HL-60 (cell line): ENCODE measurements around the gene XPNPEP2.

Experiments used
- DNase-seq, 2 experiments: peaks; one replicate each; pipeline ENCODE4 v3.0.0-alpha.2; 2010 to 2020; ENCODE audit warnings: low read depth in 1 of 2, low spot score in 1 of 2
- H3K27ac ChIP-seq: fragments of 250-450 bp; sonication (Bioruptor Pico); replicated peaks from 2 replicates; pipeline ENCODE4 v1.5.1; 2020; ENCODE audit warnings: mild to moderate bottlenecking, moderate library complexity
- H3K27me3 ChIP-seq: fragments of 250-450 bp; sonication (Bioruptor Pico); 2 replicates; pipeline ENCODE4 v1.5.1; 2021; ENCODE audit warnings: mild to moderate bottlenecking, moderate library complexity; ENCODE audit not compliant: insufficient read depth, poor library complexity, severe bottlenecking
- H3K4me3 ChIP-seq: replicated peaks from 2 replicates; pipeline ENCODE4 v1.5.1; 2011; ENCODE audit warnings: mild to moderate bottlenecking, control low read depth, low read length; ENCODE audit not compliant: insufficient read depth
- GABPA ChIP-seq: IDR thresholded peaks from 2 replicates; pipeline ENCODE4 v1.6.1; 2012; ENCODE audit warnings: low read depth
- POLR2AphosphoS5 ChIP-seq: IDR thresholded peaks from 2 replicates; pipeline ENCODE4 v1.6.1; 2012; ENCODE audit warnings: low read depth
- REST ChIP-seq: IDR thresholded peaks from 2 replicates; pipeline ENCODE4 v1.6.1; 2012; ENCODE audit warnings: low read depth; ENCODE audit not compliant: insufficient replicate concordance
- SPI1 ChIP-seq: IDR thresholded peaks from 2 replicates; pipeline ENCODE4 v1.6.1; 2012; ENCODE audit warnings: low read depth, mild to moderate bottlenecking, borderline replicate concordance
- TF ChIP-seq, protein P1 (sequence below): IDR thresholded peaks from one replicate; pipeline ENCODE4 v1.5.1; 2011; ENCODE audit warnings: low read length, control low read depth, inconsistent platforms; ENCODE audit not compliant: insufficient read depth

XPNPEP2 gene

DNA sequence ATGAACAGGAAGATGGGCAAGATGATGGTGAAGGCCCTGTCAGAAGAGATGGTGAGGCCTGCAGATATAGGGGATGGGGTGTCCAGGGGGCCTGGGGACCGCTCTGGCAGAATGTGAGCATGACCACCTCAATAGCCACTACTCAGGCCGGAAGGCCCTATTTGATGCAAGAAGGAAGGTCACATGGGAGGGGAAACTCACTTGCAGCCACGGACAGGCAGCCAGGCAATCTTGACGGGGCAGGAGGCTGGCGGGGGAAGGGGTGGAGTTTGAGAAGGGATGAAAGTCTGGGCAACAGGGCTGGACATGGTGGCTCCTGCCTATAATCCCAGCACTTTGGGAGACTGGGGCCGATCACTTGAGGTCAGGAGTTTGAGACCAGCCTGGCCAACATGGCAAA, 49.7 kb downstream of the XPNPEP2 start:
- no peak for DNase-seq
- no peaks in the 10 kb centered on the region for H3K27me3 ChIP-seq
- TF ChIP-seq GABPA (no peak), SPI1 (no peak), POLR2AphosphoS5 (no peak), REST (no peak)
- TF ChIP-seq, protein P1, sequence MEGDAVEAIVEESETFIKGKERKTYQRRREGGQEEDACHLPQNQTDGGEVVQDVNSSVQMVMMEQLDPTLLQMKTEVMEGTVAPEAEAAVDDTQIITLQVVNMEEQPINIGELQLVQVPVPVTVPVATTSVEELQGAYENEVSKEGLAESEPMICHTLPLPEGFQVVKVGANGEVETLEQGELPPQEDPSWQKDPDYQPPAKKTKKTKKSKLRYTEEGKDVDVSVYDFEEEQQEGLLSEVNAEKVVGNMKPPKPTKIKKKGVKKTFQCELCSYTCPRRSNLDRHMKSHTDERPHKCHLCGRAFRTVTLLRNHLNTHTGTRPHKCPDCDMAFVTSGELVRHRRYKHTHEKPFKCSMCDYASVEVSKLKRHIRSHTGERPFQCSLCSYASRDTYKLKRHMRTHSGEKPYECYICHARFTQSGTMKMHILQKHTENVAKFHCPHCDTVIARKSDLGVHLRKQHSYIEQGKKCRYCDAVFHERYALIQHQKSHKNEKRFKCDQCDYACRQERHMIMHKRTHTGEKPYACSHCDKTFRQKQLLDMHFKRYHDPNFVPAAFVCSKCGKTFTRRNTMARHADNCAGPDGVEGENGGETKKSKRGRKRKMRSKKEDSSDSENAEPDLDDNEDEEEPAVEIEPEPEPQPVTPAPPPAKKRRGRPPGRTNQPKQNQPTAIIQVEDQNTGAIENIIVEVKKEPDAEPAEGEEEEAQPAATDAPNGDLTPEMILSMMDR: no peak
- no peak overlapping the region for H3K4me3 ChIP-seq
- no peak overlapping the region for H3K27ac ChIP-seq

- Histone ChIP-seq H3K4me3 (no peak overlapping the region), H3K27ac (no peak overlapping the region), H3K27me3 (no peaks in the 10 kb centered on the region)
- TF ChIP-seq POLR2AphosphoS5 (no peak), GABPA (no peak)
- no peak for DNase-seq
Observed at GRCh38 chrX:129790146-129790545, 51.4 kb downstream of the XPNPEP2 start.

DNA sequence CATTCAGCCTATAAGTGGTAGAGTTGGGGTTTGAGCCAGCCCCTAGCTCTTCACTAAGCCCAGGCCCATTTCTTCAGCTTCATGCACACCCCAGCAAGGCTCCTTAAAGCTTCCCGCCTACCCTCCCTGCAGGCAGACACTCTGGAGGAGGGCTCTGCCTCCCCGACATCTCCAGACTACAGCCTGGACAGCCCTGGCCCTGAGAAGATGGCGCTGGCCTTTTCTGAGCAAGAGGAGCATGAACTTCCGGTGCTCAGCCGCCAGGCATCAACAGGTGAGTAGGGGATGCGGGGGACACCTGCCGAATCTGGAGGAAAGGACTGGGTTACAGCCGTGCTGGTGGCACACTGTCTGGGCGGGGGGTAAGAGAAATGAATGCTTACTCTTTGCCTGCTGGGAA, 52.0 kb downstream of the XPNPEP2 start:
- H3K27me3 ChIP-seq: no peaks in the 10 kb centered on the region
- TF ChIP-seq REST (no peak), SPI1 (no peak), GABPA (no peak), POLR2AphosphoS5 (no peak)
- TF ChIP-seq, protein P1: no peak

DNA sequence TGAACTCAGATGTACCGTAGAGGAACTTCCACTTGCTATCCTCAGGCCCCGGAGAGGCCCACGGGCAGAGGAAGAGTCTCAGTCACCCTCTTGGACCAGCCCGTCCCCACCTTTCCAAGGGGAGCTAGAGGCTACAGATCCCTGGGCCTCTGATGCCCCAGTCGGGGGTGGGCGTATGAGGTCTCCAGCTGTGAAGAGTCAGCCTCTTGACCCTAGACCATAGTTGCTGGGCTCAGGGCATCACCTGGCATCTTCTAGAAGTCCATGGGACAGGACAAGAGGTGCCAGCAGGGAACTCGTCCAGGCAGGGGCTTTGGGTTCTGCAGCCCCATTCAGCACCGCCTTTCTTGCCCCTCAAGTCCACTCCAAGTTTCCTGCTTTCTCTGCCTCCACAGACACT, 52.6 kb downstream of the XPNPEP2 start:
- DNase-seq: no peak
- Histone ChIP-seq H3K4me3 (no peak overlapping the region), H3K27ac (no peak overlapping the region), H3K27me3 (no peaks in the 10 kb centered on the region)
- TF ChIP-seq REST (no peak), POLR2AphosphoS5 (no peak), GABPA (no peak), SPI1 (no peak)
- TF ChIP-seq, protein P1: no peak

More for the DNA sequence above, 52.0 kb downstream of the XPNPEP2 start:
- Histone ChIP-seq H3K27ac (no peak overlapping the region), H3K4me3 (no peak overlapping the region)
- DNase-seq: no peak
